Stimulated activated naive CD8-positive, alpha-beta T cell treated with anti-CD3 and anti-CD28 coated beads, Interleukin-15, amount 100 ng/mL, for 72 hours (primary cell): ENCODE measurements around the gene IFT122.

Source experiments
- ATAC-seq: fragments of 150-1000 bp; cut with Tn5 transposase; 2 replicates; pipeline ENCODE4 v1.10.0; 2021; ENCODE audit warnings: mild to moderate bottlenecking, moderate library complexity
- DNase-seq, 2 donors: peaks; one replicate each; pipeline ENCODE4 v3.0.0; 2021 to 2022
- H3K27ac Mint-ChIP-seq, 2 donors: one replicate each; pipeline ENCODE4 v1.8.0; 2022; ENCODE audit warnings: mild to moderate bottlenecking in 2 of 2, mixed read lengths in 2 of 2, moderate library complexity in 2 of 2
- H3K27me3 Mint-ChIP-seq: one replicate; pipeline ENCODE4 v1.8.0; 2022; ENCODE audit warnings: mixed read lengths
- H3K4me1 Mint-ChIP-seq: one replicate; pipeline ENCODE4 v1.8.0; 2022; ENCODE audit warnings: mild to moderate bottlenecking, mixed read lengths
- H3K4me3 Mint-ChIP-seq, 2 donors: one replicate each; pipeline ENCODE4 v1.8.0; 2022; ENCODE audit warnings: mild to moderate bottlenecking in 2 of 2, mixed read lengths in 2 of 2, moderate library complexity in 1 of 2
- H3K9me3 Mint-ChIP-seq, 2 donors: one replicate each; pipeline ENCODE4 v1.8.0; 2022; ENCODE audit warnings: mixed read lengths in 2 of 2

Gene IFT122

DNA sequence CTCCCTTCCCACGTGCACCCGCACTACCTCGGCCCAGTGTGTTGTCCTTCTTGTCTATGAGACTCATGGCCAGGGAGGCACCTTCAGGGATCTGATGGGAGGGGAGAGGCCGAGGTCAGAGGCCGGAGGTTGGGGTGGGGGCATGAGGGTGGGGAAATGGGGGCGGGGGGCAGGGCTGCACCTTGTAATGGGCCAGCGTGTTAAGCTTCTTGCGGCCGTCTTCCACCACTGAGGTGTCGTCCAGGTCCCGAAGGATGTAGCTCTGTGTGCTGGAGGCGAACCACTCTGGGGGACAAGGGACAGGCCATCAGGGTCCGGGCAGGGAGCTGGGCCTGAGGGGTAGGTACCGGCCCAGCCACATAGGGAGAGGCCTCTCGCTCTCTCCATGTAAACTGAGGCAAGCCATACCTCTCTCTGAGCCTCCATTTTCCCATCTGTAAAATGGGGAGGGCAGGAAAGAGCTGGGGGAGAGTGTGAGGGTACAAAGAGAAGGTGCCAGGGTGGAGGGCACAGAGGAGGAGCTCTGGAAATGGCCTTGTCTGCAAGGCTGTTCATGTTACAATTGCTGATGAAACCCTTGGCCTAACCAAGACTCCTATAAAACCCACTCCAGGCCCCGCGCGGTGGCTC is 121.7 kb downstream of the IFT122 start:
- Mint-ChIP-seq H3K27ac (peak overlapping the region in 1 of 2 donors; percentile 34), H3K4me1 (peaks cover 7% of the 10 kb centered on the region), H3K9me3 (no peaks in the 10 kb centered on the region), H3K4me3 (no peak overlapping the region), H3K27me3 (no peaks in the 10 kb centered on the region)
- DNase-seq (no peak), ATAC-seq (no peak)

- Mint-ChIP-seq H3K4me1 (peaks cover 7% of the 10 kb centered on the region), H3K27me3 (no peaks in the 10 kb centered on the region), H3K27ac (no peak overlapping the region), H3K4me3 (no peak overlapping the region), H3K9me3 (no peaks in the 10 kb centered on the region)
- ATAC-seq (no peak), DNase-seq (no peak)
Observed at GRCh38 chr3:129562803-129563202, 122.8 kb downstream of the IFT122 start.

DNA sequence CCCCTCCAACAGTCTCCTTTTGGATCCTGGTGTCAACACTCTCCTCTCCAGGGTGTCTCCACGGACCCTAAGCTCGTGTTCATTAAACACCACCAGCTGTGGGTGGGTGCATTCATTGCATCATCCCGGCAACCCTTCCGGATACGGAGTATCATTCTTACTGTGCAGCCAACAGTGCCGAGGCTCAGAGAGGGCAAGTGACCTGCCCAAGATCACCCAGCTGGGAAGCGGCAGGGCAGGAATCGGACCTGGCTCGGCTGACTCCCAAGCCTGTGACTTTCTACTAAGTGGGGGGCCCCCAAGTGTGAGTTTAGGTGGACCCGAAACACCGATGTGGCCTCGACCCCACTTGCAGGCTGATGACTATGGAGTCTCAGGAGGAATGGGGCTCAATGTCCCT is 123.3 kb downstream of the IFT122 start:
- Mint-ChIP-seq H3K27me3 (no peaks in the 10 kb centered on the region), H3K4me3 (no peak overlapping the region), H3K27ac (no peak overlapping the region), H3K4me1 (peaks cover 3% of the 10 kb centered on the region), H3K9me3 (no peaks in the 10 kb centered on the region)
- DNase-seq (no peak), ATAC-seq (no peak)

- DNase-seq: no peak
- ATAC-seq: no peak
- Mint-ChIP-seq H3K4me1 (no peaks in the 10 kb centered on the region), H3K4me3 (no peak overlapping the region), H3K9me3 (no peaks in the 10 kb centered on the region), H3K27me3 (no peaks in the 10 kb centered on the region), H3K27ac (no peak overlapping the region)
Observed at GRCh38 chr3:129563850-129564535, 124.0 kb downstream of the IFT122 start.

GRCh38 chr3:129564981-129565644 is 125.1 kb downstream of the IFT122 start:
- no peak overlapping the region for H3K27ac Mint-ChIP-seq
- no peaks in the 10 kb centered on the region for H3K27me3 Mint-ChIP-seq
- H3K9me3 Mint-ChIP-seq: no peaks in the 10 kb centered on the region
- H3K4me3 Mint-ChIP-seq: no peak overlapping the region
- H3K4me1 Mint-ChIP-seq: no peaks in the 10 kb centered on the region
- no peak for DNase-seq
- ATAC-seq: no peak

- Mint-ChIP-seq H3K27ac (peak overlapping the region in 1 of 2 donors; percentile 48), H3K27me3 (no peaks in the 10 kb centered on the region), H3K4me1 (no peaks in the 10 kb centered on the region), H3K9me3 (no peaks in the 10 kb centered on the region), H3K4me3 (no peak overlapping the region)
- no peak for DNase-seq
- no peak for ATAC-seq
Observed at GRCh38 chr3:129565902-129566301, 125.9 kb downstream of the IFT122 start.

DNA sequence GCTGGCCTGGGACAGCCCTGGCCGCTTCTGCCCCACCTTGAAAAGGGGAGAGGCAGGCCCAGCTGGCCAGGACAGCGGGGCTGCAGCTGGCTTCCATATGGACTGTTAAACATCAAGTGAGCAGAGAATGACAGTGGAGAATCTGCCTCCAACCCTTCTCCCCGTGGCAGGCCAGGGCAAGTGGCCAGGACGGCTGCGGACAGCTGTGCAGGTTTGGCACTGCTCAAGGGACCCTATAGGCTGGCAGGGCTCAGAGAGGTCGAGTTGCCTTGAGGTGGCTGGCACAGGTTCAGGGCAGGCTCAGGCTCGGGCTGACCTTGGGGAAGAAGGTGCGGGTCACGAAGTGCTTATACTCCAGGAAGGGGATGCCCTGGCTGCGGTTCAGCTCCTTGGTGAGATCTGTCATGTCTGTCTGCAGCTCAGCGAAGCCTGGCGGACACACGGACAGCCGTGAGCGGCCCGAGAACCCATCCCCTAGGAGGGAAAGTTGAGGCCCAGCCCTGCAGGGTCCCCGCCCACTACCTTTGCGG is 127.2 kb downstream of the IFT122 start:
- DNase-seq (no peak), ATAC-seq (no peak)
- Mint-ChIP-seq H3K27ac (no peak overlapping the region), H3K4me3 (no peak overlapping the region), H3K4me1 (no peaks in the 10 kb centered on the region), H3K9me3 (no peaks in the 10 kb centered on the region), H3K27me3 (no peaks in the 10 kb centered on the region)

GRCh38 chr3:129567939-129568338 is 127.9 kb downstream of the IFT122 start:
- H3K4me3 Mint-ChIP-seq: no peak overlapping the region

GRCh38 chr3:129569856-129570255 is 129.8 kb downstream of the IFT122 start:
- ATAC-seq (no peak), DNase-seq (no peak)
- no peaks in the 10 kb centered on the region for H3K27me3 Mint-ChIP-seq
- H3K4me1 Mint-ChIP-seq: no peaks in the 10 kb centered on the region
- no peaks in the 10 kb centered on the region for H3K9me3 Mint-ChIP-seq
- H3K4me3 Mint-ChIP-seq: no peak overlapping the region
- H3K27ac Mint-ChIP-seq: no peak overlapping the region

More at GRCh38 chr3:129567939-129568338, 127.9 kb downstream of the IFT122 start:
- Mint-ChIP-seq H3K9me3 (no peaks in the 10 kb centered on the region), H3K27ac (no peak overlapping the region), H3K4me1 (no peaks in the 10 kb centered on the region), H3K27me3 (no peaks in the 10 kb centered on the region)
- DNase-seq (no peak), ATAC-seq (no peak)
